Neuronal stem cell (in vitro differentiated cells): ENCODE measurements around the gene RNF175.

Source experiments
- DNase-seq: peaks from one replicate; pipeline ENCODE4 v3.0.0-alpha.2; 2013; ENCODE audit warnings: low spot score
- H2AFZ ChIP-seq: one replicate; pipeline ENCODE4 v1.6.1; 2013; ENCODE audit warnings: mild to moderate bottlenecking, low read length, inconsistent platforms
- H2AK5ac ChIP-seq: 2 replicates; pipeline ENCODE4 v1.6.1; 2013; ENCODE audit warnings: low read depth, mild to moderate bottlenecking, inconsistent platforms, low read length, moderate library complexity, mixed read lengths
- H2BK120ac ChIP-seq: 2 replicates; pipeline ENCODE4 v1.6.1; 2013; ENCODE audit warnings: low read depth, mild to moderate bottlenecking, inconsistent platforms, low read length, moderate library complexity, mixed read lengths
- H2BK12ac ChIP-seq: one replicate; pipeline ENCODE4 v1.6.1; 2013; ENCODE audit warnings: low read length, inconsistent platforms
- H2BK15ac ChIP-seq: 2 replicates; pipeline ENCODE4 v1.6.1; 2013; ENCODE audit warnings: mild to moderate bottlenecking, low read length, inconsistent platforms, mixed read lengths
- H2BK5ac ChIP-seq: one replicate; pipeline ENCODE4 v1.6.1; 2013; ENCODE audit warnings: inconsistent platforms, mild to moderate bottlenecking, low read length, moderate library complexity
- H3K14ac ChIP-seq: one replicate; pipeline ENCODE4 v1.6.1; 2013; ENCODE audit warnings: low read length, inconsistent platforms
- H3K18ac ChIP-seq: 2 replicates; pipeline ENCODE4 v1.6.1; 2013; ENCODE audit warnings: low read length, inconsistent platforms
- H3K23ac ChIP-seq: 2 replicates; pipeline ENCODE4 v1.6.1; 2013; ENCODE audit warnings: low read depth, mild to moderate bottlenecking, mixed read lengths, low read length, inconsistent platforms; ENCODE audit not compliant: poor library complexity
- H3K27ac ChIP-seq: replicated peaks from 3 replicates; pipeline ENCODE4 v1.5.1; 2013; ENCODE audit warnings: low read length, inconsistent platforms
- H3K27me3 ChIP-seq, 3 experiments: 2 replicates each; pipeline ENCODE4 v1.6.1; 2013; ENCODE audit warnings: low read length in 3 of 3, mild to moderate bottlenecking in 2 of 3, inconsistent platforms in 1 of 3, low read depth in 1 of 3, mixed read lengths in 1 of 3, moderate library complexity in 1 of 3; ENCODE audit not compliant: control insufficient read depth in 3 of 3, insufficient read depth in 3 of 3
- H3K36me3 ChIP-seq, 2 donors: replicated peaks in 1 of 2; 2 replicates each; pipeline ENCODE4 v1.6.1; 2013; ENCODE audit warnings: low read length in 2 of 2; ENCODE audit not compliant: control insufficient read depth in 2 of 2, insufficient read depth in 2 of 2
- H3K4ac ChIP-seq: 2 replicates; pipeline ENCODE4 v1.6.1; 2013; ENCODE audit warnings: inconsistent platforms, mild to moderate bottlenecking, low read length, moderate library complexity
- H3K4me1 ChIP-seq, 2 donors: 1 replicate in 1 of 2; 2 replicates in 1 of 2; pipeline ENCODE4 v1.6.1; 2013; ENCODE audit warnings: low read length in 2 of 2, low read depth in 1 of 2; ENCODE audit not compliant: control insufficient read depth in 2 of 2, insufficient read depth in 1 of 2
- H3K4me2 ChIP-seq: one replicate; pipeline ENCODE4 v1.6.1; 2013; ENCODE audit warnings: mild to moderate bottlenecking, low read length, inconsistent platforms; ENCODE audit not compliant: insufficient read depth, poor library complexity, severe bottlenecking
- H3K4me3 ChIP-seq, 2 donors: 2 replicates each; pipeline ENCODE4 v1.5.1; 2013; ENCODE audit warnings: low read length in 2 of 2, mild to moderate bottlenecking in 2 of 2, inconsistent platforms in 1 of 2, moderate library complexity in 1 of 2
- H3K79me1 ChIP-seq: one replicate; pipeline ENCODE4 v1.6.1; 2013; ENCODE audit warnings: low read depth, mild to moderate bottlenecking, inconsistent platforms, low read length, moderate library complexity
- H3K9ac ChIP-seq: one replicate; pipeline ENCODE4 v1.6.1; 2013; ENCODE audit warnings: mild to moderate bottlenecking, low read depth, low read length, inconsistent platforms; ENCODE audit not compliant: poor library complexity
- H3K9me3 ChIP-seq, 2 donors: replicated peaks in 1 of 2; 2 replicates each; pipeline versions ENCODE3 to v1.6.1; 2013; ENCODE audit warnings: low read length in 2 of 2, mild to moderate bottlenecking in 2 of 2, inconsistent platforms in 1 of 2, low read depth in 1 of 2, mixed read lengths in 1 of 2, moderate library complexity in 1 of 2; ENCODE audit not compliant: control insufficient read depth in 2 of 2, insufficient read depth in 1 of 2
- H4K8ac ChIP-seq: one replicate; pipeline ENCODE4 v1.6.1; 2013; ENCODE audit warnings: low read depth, mild to moderate bottlenecking, inconsistent platforms, low read length, moderate library complexity
- H4K91ac ChIP-seq: one replicate; pipeline ENCODE4 v1.6.1; 2013; ENCODE audit warnings: low read length, low read depth, mild to moderate bottlenecking, inconsistent platforms; ENCODE audit not compliant: poor library complexity
- WGBS, 2 donors: extraction: QIAGEN DNeasy Blood & Tissue Kit; methylation state at CpG; one replicate each; pipeline ENCODE4 v1.1.7; 2013; ENCODE audit warnings: missing lambda C conversion rate in 2 of 2, mixed read lengths in 1 of 2; ENCODE audit not compliant: insufficient read length in 2 of 2, insufficient replicate concordance in 1 of 2; ENCODE audit errors: extremely low coverage in 2 of 2; 5-methylcytosine and 5-hydroxymethylcytosine counted together

Gene RNF175

DNA sequence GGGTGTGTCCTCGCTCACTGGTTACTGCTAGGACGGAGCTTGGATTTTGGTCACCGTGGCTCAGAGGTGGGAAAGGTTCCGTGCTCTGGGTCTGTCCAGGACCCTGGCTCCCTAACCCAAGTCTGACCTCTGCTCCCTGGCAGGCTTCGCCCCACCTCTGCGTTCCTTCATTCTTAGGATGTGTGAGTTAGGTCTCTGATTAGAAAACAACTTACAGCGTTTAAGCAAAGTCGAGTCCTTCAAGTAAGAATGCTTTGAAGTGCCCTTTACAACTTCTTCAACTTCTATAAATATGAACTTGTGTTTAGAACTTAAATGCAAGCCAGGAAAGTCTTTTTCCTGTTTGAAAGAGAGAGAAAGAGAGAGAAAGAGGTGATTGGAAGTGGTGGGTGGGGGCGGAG, 74.9 kb downstream of the RNF175 start:
- Histone ChIP-seq H4K91ac (no peak overlapping the region), H2BK120ac (no peak overlapping the region), H3K18ac (peak overlapping the region; percentile 3), H3K27ac (no peak overlapping the region), H3K4me1 (no peaks in the 10 kb centered on the region), H4K8ac (no peak overlapping the region), H3K27me3 (peaks cover 5 to 49% (median 22%) of the 10 kb centered on the region in 3 experiments), H3K4ac (no peak overlapping the region), H2BK5ac (no peak overlapping the region), H2AK5ac (no peak overlapping the region), H3K4me3 (peak overlapping the region; percentile 36 to 78), H3K9ac (no peak overlapping the region), H2AFZ (peak overlapping the region; percentile 97), H3K36me3 (no peaks in the 10 kb centered on the region), H3K9me3 (peaks cover 5 to 20% of the 10 kb centered on the region in 2 donors), H3K79me1 (peaks cover 2% of the 10 kb centered on the region), H3K23ac (no peak overlapping the region), H3K4me2 (peak overlapping the region; percentile 95), H3K14ac (no peak overlapping the region), H2BK12ac (no peak overlapping the region), H2BK15ac (no peak overlapping the region)
- WGBS, 2 donors, result 100% methylated on average over 1 of the region's 9 CpGs; no CpG with 5 or more reads in 1 of the 2 donors
- no peak for DNase-seq

- peak within 1 kb of the TSS; percentile 95 for H3K4me2 ChIP-seq
- H3K79me1 ChIP-seq, result peaks cover 2% of the 10 kb centered on the region
- H3K9me3 ChIP-seq, result peaks cover 5 to 20% of the 10 kb centered on the region in 2 donors
- peak within 1 kb of the TSS; percentile 97 for H2AFZ ChIP-seq
- no CpG with 5 or more reads among the region's 75 CpGs for WGBS, 2 donors
- H2BK12ac ChIP-seq, result no peak within 1 kb of the TSS
- peak within 1 kb of the TSS; percentile 53 for H3K9ac ChIP-seq
- DNase-seq, result peak; percentile 41
- H2BK5ac ChIP-seq, result no peak within 1 kb of the TSS
- H3K27ac ChIP-seq, result no peak within 1 kb of the TSS
- peak within 1 kb of the TSS; percentile 23 for H3K23ac ChIP-seq
- H2BK120ac ChIP-seq, result no peak within 1 kb of the TSS
- no peak within 1 kb of the TSS for H3K4ac ChIP-seq
- peak within 1 kb of the TSS; percentile 51 for H2BK15ac ChIP-seq
- H3K36me3 ChIP-seq, result no peaks in the 10 kb centered on the region
- peaks cover 5 to 50% (median 22%) of the 10 kb centered on the region in 3 experiments for H3K27me3 ChIP-seq
- no peak within 1 kb of the TSS for H2AK5ac ChIP-seq
- H4K91ac ChIP-seq, result no peak within 1 kb of the TSS
- peak within 1 kb of the TSS; percentile 17 for H4K8ac ChIP-seq
- H3K4me1 ChIP-seq, result no peaks in the 10 kb centered on the region
- peak within 1 kb of the TSS; percentile 3 for H3K18ac ChIP-seq
- peak within 1 kb of the TSS; percentile 36 to 78 for H3K4me3 ChIP-seq
- no peak within 1 kb of the TSS for H3K14ac ChIP-seq
Observed at GRCh38 chr4:153684182-153684970, 75.4 kb downstream of the RNF175 start, which contains the start of gene TLR2. TSS of gene TLR2 (plus strand) at chr4:153684280. CDS start at chr4:153702908, 18,628 bp downstream.

GRCh38 chr4:153683763-153684181, 76.1 kb downstream of the RNF175 start:
- Histone ChIP-seq H3K4me3 (peak overlapping the region; percentile 36 to 78), H2BK12ac (no peak overlapping the region), H3K36me3 (no peaks in the 10 kb centered on the region), H3K4me1 (no peaks in the 10 kb centered on the region), H3K9me3 (peaks cover 5 to 17% of the 10 kb centered on the region in 2 donors), H3K4me2 (peak overlapping the region; percentile 95), H3K27me3 (peaks cover 5 to 52% (median 22%) of the 10 kb centered on the region in 3 experiments), H2BK5ac (no peak overlapping the region), H3K23ac (no peak overlapping the region), H2AFZ (peak overlapping the region; percentile 97), H4K91ac (no peak overlapping the region), H3K14ac (no peak overlapping the region), H3K9ac (peak overlapping the region; percentile 53), H2AK5ac (no peak overlapping the region), H2BK15ac (no peak overlapping the region), H3K4ac (no peak overlapping the region), H4K8ac (no peak overlapping the region), H2BK120ac (no peak overlapping the region), H3K27ac (no peak overlapping the region), H3K79me1 (peaks cover 2% of the 10 kb centered on the region), H3K18ac (peak overlapping the region; percentile 3)
- WGBS, 2 donors, result no CpG with 5 or more reads among the region's 27 CpGs
- DNase-seq, result no peak

- no peaks in the 10 kb centered on the region for H3K36me3 ChIP-seq
- H4K91ac ChIP-seq, result no peak overlapping the region
- no peak overlapping the region for H2BK5ac ChIP-seq
- H3K79me1 ChIP-seq, result peaks cover 5% of the 10 kb centered on the region
- WGBS, 2 donors, result no CpG with 5 or more reads among the region's 6 CpGs
- H3K27me3 ChIP-seq, result peaks cover 4 to 38% (median 16%) of the 10 kb centered on the region in 3 experiments
- H3K4ac ChIP-seq, result no peak overlapping the region
- no peak overlapping the region for H2AK5ac ChIP-seq
- no peak overlapping the region for H2BK120ac ChIP-seq
- no peak overlapping the region for H2BK15ac ChIP-seq
- no peak overlapping the region for H3K27ac ChIP-seq
- H3K14ac ChIP-seq, result peak overlapping the region; percentile 47
- no peak overlapping the region for H3K23ac ChIP-seq
- H3K9me3 ChIP-seq, result peaks cover 5 to 10% of the 10 kb centered on the region in 2 donors
- DNase-seq, result no peak
- H3K4me1 ChIP-seq, result no peaks in the 10 kb centered on the region
- no peak overlapping the region for H3K4me2 ChIP-seq
- H2AFZ ChIP-seq, result no peak overlapping the region
- no peak overlapping the region for H4K8ac ChIP-seq
- no peak overlapping the region for H3K18ac ChIP-seq
- no peak overlapping the region for H2BK12ac ChIP-seq
- H3K4me3 ChIP-seq, result no peak overlapping the region
- no peak overlapping the region for H3K9ac ChIP-seq
Observed at GRCh38 chr4:153679486-153679885, 80.3 kb downstream of the RNF175 start.
